A549 (cell line): Measurements from ENCODE around the gene CDH4.

ENCODE experiments used
- CBX2 ChIP-seq: fragments of 200-600 bp; sonication (generic); IDR thresholded peaks from 2 replicates; pipeline ENCODE4 v1.6.1; 2016; ENCODE audit warnings: low read depth, mild to moderate bottlenecking, borderline replicate concordance
- CTCF ChIP-seq: fragments of >200 bp; sonication (Bioruptor Twin); formaldehyde crosslinking; IDR thresholded peaks from 3 replicates; pipeline ENCODE4 v1.5.1; 2016
- E2F6 ChIP-seq: IDR thresholded peaks from 2 replicates; pipeline ENCODE4 v1.6.1; 2012; ENCODE audit warnings: low read depth, borderline replicate concordance
- HEYL ChIP-seq: fragments of 250-450 bp; sonication (Bioruptor Pico); IDR thresholded peaks from 2 replicates; pipeline ENCODE4 v1.8.0; 2021; ENCODE audit warnings: mild to moderate bottlenecking, moderate library complexity
- MAX ChIP-seq: IDR thresholded peaks from 2 replicates; pipeline ENCODE4 v1.6.1; 2012
- MAZ ChIP-seq: fragments of 150-350 bp; IDR thresholded peaks from 2 replicates; pipeline ENCODE4 v1.6.1; 2014; ENCODE audit warnings: antibody characterized with exemption, low read depth, low read length, borderline replicate concordance

- no peak for TF ChIP-seq HEYL (CRISPR knock-in tag)
- TF ChIP-seq E2F6: no peak
- TF ChIP-seq CTCF: no peak
- TF ChIP-seq MAX: no peak
- TF ChIP-seq CBX2: no peak
- no peak for TF ChIP-seq MAZ
Measured at GRCh38 chr20:61686051-61686936, 434.2 kb downstream of the CDH4 start.
